Occipital lobe (tissue), 2 donors: ENCODE measurements around the gene SCAMP4. TPM values are rescaled to one million over a fixed set of nuclear protein-coding genes. Genes with fewer than 3 reads are reported as not detected.
A peak's percentile ranks its signal among the peaks of the same experiment; 100 is the strongest.

ENCODE experiments used
- DNase-seq: peaks from one replicate; lab custom pipeline; 2025; lab: John Stamatoyannopoulos, UW
- total RNA-seq: library from RNA; depleted of rRNA; stranded (reverse); fragments of >200 nt; gene quantifications from one replicate; pipeline ENCODE4 v1.2.3, GENCODE V29; 2014

SCAMP4 gene, protein sequence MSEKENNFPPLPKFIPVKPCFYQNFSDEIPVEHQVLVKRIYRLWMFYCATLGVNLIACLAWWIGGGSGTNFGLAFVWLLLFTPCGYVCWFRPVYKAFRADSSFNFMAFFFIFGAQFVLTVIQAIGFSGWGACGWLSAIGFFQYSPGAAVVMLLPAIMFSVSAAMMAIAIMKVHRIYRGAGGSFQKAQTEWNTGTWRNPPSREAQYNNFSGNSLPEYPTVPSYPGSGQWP
- total RNA-seq = 11.1 TPM

DNA sequence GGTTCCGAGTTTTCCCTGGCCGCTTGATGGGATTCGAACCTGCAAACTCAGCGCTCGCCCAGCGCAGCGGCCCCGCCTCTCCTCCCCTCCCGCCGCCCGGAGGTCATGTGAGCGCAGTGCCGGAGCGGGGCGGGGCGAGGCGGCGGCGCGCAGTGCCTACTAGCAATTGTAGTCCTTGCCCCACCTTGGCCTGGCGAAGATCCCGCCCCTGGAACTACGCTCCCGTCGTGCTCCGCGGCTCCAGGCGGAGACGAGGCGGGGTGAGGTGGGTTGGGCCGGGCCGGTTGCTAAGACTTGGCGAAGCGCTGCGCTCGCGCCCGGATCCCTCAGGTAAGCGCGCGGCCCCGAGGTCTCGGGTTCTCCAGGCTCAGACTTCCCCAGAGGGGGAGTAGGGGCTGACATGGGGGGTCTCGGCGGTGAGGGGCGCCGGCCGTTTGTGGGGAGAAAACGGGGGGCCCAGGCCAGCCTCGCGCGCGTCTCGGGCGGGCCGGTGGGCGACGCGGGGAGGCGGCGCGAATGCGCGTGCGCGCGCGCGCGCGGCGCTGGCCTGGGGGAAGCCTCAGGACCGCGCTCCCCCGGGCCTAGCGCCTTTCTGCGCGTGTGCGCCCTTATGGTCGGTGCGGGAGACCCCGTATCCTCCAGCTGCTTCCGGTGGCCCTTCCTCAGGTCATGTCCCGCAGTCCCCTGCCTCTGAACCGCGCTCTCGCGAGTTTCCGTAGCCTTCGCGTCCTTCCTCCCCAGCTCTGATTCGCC lies at the start of gene SCAMP4, which contains the start of gene ADAT3:
Gene SCAMP4, plus strand, starts transcription at position 290 of the 753 bp plus-strand sequence. CDS start 9,621 bp downstream, outside the sequence.
Gene ADAT3, plus strand, starts transcription at position 290 of the 753 bp plus-strand sequence. CDS start 6,649 bp downstream, outside the sequence.
- DNase-seq = peak; percentile 96

DNA sequence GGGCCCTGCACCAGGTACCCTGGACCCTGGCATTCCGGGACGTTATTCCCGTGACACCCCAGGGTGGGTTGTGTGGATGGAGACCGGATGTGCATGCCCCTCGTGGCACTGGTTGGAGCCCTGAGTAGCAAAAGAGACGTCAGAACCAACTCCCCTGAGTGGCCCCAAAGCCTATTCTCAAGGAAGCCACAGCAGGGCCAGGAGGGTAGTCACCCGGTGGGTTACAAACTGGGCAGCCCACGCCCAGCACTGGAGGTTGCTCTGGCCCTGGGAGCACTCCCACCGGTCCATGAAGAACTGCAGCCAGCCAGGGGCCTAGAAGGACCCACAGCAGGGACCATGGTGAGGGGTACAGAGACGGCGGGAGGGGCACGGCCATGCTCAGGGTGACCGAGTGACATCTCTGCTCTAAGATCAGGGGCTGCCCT lies 49.4 kb upstream of the SCAMP4 start:
- no peak for DNase-seq

DNA sequence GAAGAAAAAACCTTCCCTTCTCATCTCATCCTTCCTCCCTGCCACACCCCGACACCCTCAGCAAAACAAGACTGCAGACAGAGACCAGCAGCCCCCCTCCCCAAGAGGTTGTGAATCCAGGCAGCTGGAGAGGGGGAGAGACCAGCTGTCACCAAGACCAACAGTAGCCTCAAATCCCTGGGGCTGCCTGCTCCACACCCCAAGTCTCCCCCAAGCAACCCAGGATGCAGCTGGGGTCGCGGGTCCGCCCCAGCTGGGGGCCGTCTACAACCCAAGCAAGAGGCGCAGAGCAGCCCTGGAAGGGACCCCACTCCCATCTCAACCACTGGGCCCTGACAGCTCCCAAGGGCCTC lies 48.9 kb upstream of the SCAMP4 start:
- DNase-seq = no peak

DNA sequence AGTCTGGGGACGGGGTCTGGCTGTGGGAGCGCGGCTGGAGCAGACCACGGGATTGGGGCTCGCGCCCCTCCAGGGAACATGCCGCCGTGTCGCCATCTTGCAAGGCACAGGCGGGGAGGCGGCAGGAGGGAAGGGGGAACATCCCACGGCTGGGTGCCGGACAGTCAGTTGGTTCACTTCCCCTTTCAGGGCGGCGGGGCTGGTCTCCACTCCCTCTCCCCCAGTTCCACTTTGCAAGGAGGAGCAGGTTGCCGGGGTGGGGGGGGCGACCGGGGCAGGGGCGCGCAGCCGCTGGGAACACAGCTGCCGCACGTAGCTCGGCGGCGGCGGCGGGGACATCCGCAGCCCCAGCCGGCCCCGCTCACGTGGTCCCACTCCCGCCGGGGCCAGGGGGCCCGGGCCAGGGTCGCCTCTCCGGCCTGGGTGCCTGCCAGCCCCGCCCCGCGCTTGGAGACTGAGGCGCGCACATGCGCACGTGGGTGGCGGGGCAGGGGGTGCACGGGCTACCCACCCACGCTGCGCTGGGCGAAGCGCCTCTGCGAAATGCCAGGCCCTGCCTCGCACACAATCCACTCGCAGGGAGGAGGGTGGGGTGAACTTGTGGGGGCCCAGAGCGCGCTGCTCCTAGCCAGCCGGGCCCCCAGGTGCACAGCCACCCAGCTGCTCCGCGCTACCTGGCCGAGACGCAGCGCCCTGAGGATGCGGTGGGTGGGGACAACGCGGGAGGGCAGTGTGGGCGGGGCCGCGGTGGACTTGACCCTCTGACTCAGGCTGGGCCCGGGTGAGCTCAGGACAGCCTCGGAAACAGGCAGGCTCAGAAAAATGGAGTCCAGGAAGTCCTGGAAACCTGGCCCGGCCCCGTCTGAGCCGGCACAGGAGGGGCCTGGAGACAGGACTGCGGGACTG lies 48.2 kb upstream of the SCAMP4 start:
- no peak for DNase-seq

DNA sequence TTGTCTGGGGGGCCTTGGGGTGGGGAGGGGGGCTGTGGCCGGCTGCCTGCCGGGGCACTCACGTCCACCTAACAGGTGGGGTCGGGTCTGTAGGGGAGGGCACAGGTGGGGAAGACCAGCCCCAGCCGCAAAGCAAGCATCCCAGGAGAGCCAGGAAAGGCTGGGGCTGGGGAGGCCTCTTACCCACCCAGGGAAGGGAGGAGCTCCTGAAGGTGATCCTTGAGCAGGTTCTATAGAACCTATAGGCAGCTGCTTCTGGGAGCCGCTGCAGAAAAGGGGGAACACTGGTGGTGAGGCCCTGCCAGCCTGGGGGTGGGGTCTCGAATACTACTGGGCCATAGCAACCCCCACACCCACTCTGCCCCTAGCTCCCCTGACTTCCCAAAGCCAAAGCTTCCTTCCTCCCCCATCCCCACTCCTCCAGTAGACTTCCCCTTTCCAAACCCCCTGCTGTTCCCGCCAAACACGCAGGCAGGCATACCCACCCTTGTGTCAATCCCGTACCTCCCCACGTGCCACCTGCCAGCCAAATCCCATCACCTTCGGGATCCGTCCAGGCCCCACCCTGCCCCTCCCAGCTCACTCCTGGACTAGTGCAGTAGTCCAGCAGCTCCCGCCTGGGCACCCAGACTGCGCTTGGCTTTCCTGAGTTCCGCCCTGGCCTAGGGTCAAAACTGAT lies 47.4 kb upstream of the SCAMP4 start:
- DNase-seq = no peak

DNA sequence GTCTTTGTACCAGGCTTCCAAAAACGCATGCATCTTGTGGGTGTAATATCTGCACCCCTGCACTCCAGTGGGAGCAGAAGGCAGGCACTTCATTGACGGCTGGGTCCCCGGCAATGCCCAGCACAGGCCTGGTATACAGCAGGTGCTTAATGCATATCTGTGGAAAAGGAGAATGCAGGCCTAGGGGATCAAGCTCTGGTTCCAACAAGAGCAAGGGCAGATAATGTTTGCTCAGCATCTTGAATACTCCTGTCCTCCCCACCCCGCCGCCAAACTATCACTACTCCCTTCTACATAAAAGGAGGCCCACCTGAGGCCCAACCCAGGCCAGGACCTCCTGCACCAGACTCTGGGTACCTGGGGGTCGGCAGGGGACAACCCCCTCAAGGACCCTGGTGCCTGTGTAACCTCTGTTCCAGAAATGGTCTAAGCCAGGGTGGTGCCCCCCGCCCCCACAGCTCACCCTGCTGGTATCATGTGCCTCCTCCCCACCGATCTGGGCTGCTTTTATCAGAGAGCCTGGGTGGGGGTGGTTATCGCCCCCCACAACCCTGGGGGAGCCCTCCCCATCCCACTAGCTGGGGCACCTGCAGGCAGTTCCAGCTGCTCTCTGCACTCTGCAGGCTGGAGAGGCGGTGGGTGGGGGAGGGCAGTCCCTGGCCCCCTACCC lies 46.7 kb upstream of the SCAMP4 start:
- DNase-seq = no peak

DNA sequence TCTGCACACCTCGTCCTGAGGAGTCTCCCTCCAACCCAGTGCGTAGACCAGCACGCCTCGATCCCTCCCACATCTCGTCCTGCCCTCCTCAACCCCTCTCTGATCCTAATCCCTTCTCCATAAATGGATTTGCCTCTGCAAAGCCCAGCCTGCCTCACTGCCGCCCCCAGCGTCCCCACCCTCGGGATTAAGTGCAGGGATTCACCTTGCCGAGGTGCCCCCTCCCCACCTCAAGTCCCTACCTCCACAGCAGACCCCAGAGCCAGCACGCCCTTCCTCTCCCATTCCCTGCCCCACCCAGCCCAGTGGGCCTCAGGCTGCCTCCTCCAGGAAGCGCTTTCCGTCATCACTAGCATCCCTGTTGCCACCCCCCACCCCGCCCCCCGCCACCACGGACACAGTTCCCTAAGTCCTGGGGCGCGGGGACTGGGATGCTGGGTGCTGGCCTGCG lies 45.8 kb upstream of the SCAMP4 start:
- DNase-seq = no peak

DNA sequence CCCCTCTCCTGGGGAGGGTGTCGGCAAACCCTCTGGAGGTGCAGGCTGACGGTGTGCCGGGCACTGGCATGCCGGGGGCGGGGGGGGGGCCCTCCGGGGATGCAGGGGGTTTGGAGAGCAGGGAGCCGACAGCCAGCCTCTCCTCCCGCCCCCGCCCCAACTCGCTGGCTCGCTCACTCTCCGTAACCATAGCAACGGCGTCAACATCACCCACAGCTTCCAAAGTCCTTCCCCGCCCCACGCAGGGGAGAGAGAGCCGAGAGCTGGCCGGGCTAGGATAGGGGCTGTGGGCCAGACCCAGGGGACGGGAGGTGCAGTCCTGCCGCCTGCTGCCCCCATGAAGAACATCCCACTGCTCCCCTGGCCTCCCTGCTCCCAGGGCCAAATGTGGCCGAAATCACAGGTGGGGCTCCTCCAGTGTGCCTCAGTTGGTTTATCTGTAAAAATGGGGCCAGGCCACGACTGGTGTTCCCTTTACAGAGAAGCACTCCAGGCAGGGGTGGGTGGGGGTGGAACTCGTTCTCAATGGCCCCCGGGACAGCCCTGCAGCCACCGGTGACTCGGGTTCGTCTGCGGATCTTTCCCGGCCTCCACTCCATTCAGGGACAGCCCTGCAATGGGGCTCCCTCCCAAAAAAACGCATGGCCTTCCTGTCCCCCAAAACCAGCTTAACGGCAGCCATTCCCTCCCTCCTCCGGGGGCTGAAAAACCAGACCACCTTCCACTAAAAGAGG lies 45.0 kb upstream of the SCAMP4 start:
- peak; percentile 58 for DNase-seq

DNA sequence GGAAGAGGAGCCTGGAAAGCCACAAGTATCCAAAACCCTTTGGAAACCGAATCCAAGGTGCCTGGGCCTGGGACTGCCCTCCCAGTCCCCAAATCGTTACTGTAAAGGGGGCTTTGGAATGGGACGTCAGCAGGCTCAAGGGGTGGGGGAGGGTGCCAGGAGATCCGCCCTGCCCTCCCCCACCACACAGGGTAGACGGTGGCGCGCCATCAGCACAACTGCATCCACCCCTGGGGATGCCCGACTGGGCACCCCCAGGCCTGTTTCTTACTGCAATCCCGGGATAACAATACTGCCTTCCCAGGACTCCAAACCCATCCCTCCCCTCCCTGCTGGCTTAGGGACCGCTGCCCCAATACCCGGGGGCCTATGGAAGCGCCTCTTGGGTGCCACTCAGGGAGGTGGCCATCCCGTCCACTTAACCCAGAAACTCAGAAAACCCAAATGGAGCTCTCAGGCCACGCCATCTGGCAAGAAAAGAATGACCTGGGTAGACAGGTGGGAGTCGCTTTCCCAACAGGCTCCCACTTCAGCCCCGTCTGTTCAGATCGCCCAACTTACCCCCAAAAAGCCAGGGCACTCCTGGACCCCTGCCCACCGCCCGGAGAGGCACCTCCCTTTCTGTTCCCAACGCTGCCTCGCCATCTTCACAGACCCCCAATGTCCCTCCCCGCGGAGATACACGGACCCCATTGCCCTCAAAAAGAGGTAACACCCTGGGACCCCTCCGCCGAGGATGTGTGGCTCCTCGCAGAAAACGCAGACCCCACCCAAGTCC lies 44.2 kb upstream of the SCAMP4 start:
- no peak for DNase-seq

DNA sequence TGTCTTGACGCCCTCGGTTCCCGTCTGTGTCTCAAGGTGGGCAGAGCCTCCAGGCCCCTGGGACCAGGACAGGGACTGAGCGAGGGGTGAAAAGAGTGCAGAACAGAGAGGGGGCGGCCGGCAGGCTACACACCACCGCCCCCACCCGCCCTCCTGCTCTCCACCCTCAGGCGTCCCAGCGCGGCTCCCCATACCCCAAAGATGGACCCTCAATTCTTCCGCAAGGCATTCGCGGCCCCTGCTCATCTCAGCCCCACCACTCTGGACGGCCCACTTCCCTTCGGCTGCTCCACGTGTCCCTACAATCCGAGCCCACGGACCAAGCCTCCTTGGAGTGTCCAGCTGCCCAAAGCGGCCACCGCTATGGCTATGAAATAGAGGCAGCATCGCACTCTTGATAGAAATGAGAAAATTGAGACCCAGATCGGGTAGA lies 43.6 kb upstream of the SCAMP4 start:
- no peak for DNase-seq

DNA sequence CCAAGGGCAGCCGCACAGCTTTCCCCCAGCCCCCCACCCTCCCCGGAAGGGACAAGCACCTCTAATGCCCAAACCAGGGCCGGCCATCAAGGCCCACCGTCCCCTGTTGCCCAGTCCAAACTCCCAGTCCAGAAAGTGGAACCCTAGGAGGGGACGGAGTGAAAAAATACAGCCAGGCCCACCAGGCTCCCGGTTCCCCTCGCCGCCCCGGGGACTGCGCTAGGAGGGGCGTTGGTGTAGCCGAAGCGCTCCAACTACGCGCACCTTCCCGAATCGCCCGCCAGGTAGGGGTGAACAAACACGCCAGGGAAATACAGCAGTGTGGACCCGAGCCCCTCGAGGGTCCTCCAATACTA lies 43.2 kb upstream of the SCAMP4 start:
- DNase-seq = no peak

DNA sequence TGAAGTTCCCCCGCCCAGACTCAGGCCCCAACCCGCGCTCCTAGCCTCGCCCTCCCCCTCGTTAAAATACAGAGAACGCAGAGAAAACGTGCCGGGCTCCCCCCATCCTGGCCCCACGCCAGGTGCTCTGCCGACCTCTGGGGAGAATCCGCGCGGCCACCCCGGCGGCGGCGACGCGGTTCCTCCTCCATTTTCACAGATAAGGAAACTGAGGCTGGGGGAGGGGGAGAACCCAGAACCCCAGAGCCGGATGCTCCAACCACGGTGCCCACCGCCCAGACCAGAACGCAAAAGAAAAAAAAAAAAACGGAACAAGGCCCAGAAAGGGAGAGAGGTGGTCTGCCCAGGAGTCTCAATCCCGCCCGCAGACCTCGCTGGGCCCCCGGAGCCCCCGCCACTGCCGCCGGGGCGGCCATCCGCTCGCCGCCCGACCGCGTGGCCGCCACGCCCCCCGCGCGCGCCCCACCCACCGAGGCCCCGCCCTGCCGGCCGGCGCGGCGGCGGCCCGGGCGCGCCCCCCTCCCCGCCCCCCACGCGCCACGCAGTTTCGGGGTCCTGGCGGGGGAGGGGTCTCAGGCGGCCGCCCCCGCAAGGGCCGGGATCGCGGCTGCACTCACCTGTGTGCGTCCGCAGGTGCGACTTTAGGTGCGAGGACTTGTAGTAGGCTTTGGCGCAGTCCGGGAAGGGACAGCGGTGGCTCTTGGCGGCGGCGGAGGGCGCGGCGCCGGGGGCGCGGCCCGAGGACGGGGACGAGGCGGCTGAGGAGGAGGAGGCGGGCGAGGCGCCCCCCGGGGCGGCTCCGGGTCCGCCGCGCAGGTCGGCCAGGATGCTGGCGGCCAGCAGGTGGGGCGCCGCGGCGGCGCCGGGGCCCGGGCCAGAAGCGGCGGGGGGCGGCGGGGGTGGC lies 42.5 kb upstream of the SCAMP4 start:
- no peak for DNase-seq

DNA sequence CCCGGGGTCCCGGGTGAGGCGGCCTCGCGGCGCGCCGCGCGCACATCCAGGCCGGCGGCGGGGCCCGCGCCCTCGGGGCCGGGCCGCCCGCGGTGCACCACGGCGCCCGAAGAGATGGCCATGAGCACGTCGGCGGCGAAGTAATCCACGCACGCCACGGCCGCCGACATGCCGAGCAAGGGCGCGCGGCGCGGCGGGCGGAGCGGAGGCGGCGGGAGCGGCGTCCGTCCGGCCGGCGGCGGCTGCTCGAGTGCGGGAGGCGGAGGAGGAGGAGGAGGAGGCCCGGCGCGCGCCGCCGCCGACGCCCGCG lies 41.9 kb upstream of the SCAMP4 start, which contains the start of gene KLF16:
Gene KLF16, minus strand, starts transcription at position 252 of the 310 bp plus-strand sequence. Its CDS starts 82 bp downstream, at position 170.
- DNase-seq = no peak

DNA sequence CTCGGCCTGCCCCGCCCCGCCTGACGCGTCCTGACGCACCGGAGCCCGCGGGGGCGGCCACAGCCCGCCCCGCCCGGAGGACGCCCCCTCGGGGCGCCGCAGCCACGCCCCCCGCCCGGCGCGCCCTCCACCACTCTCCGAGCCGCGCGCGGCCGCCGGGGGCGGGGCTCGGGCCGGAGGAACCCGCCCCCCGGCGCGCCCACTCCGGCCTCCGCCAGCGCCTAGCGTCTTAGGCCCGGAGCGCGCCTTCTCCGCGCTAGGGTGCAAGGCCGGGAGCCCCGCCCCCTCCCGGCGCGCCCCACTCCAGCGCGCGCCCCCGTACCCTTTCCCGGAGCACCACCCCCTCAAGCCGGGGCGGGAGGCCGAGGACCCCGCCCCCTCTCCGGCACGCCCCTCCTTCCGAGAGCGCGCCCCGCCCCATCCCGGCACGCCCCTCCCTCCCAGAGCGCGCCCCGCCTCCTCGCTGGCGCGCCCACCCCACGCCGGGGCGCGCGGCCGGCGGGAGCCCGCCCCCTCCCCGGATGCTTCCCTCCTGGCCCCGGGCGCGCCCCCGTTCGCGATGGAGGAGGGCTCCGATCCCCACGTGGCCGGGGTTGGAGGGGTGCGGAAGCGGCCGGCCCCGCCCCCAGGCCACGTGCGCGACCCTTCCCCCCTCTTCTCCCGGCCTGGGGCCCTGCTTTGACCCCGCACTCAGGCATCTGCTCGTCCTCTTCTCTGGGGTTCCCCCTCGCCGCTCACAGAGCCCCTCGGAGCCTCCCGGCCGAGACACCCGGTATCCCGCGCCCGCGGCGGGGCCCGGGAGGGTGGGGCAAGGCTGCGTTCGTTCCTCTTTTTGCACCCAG lies 41.3 kb upstream of the SCAMP4 start:
- peak; percentile 81 for DNase-seq

DNA sequence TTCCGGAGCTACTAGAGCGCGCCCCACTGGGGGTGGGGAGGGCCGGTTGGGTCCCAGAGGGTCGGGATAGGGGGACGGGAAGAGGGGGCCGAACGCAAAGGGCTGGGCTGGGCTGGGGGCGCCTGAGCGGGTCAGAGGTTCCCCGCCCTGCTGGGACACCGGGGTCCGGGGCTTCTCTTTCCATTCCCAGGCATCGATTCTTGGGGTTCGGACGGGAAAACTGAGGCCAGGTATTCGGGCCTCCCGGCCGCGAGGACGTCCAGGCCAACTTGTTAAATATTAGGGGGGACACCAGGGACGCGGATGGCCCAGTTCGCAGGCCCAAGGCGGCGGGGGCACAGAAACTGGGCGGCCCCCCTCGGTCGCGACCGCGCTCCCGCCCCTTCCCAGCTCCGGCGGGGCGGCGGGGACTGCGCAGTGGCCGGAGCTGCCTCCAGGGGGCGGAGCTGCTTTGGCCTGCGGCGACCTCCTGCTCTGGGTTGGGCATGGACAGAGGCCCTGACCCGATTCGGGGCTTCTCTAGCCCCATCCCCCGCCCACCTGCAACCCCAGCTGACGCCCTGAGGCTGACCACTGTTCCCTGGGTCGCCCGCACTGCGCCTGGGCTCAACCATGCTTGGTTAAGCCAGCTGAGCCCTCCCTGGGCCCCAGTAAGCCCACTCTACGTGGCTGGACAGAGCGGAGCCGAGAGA lies 40.6 kb upstream of the SCAMP4 start:
- no peak for DNase-seq

DNA sequence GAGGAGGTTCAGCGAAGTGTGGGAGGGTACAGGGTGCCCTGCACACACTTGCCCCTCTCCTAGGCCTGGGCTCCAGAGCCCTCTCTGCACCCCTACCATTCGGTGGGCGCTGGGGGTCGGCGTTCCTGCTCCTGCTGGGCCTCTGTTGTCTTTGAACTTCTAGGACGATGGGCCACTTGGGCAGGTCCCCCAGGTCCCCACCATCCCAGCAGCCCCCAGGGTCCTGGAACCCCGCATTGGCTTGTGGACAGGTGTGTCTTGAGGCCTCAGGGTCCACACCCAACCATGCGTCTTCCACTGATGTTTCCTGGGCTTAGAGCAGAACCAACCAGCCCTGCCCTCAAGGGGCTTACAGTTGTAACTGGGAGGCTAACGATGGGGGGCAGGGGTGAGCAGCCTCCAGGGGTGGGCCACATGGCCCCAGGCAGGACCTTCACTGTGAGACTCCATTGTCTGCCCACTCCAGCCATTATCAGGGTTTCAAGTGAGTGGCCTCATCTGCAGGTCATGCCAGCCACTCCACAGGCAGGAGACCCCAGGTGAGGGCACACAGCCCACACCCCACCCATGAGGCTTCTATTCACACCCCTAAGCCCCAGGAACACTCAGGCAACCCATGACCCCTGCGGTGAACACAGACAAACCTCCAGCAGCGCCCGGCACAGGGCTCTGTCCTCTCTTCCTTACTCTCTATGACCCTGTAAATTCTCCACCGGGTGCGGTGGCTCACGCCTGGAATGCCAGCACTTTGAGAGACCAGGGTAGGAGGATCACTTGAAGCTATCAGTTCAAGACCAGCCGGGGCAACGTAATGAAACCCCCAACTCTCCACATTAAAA lies 39.8 kb upstream of the SCAMP4 start:
- no peak for DNase-seq
